Measurements from ENCODE around the gene UTS2R. TPM values are rescaled to one million over a fixed set of nuclear protein-coding genes. Genes with fewer than 3 reads are reported as not detected.
A peak's percentile ranks its signal among the peaks of the same experiment; 100 is the strongest.

UTS2R gene
- polyA plus RNA-seq, 3 donors = not detected

DNA sequence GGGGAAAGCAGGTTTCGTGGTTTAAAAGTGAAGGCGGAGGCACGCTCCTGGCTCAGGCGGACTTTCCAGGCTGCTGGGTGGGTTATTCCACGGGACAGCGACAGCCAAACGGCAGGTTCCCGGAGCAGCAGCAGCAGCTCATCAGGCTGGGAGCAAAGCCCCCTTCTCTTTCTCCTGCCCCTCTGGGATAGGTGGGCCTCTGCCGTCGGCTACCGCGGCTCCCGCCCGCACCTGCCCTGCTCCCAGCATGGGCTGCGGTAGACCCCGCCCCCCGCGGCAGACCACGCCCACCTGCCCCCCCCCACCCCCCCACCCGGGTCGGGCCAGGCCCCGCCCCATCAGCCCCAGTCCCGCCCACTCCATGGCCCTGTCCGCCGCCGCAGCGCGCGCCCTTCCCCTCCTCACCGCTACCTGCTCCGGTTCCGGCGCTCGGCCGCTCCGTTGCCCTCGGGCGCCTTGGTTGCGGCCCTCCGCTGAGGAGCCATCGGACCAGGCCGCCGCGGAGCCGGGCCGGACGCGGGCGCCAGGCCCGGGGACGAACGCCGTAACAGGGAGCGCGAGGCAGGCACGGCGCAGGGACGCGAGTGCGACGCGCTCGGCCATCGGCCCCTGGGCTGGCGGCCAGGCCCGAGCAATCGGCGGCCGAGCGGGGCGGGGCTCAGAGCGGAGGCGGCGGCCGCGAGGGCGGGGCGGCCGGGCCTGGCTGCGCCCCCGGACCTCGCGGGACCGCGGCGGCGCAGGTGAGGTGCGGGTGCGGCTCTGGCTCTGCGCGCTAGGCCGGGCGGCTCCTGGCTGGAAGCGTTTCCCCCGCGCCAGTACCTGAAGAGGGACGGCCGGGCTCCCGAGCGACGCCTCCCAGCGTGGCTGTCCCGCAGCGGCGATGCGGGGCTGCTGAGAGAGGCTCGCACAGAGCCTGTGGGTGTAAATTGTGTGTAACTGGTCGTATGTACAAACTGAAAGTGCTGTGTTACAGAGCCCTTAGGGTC lies 46.7 kb downstream of the UTS2R start, which contains the start of the genes HEXD and OGFOD3:
HEXD (plus strand) TSS at position 347 of the 986 bp plus-strand sequence. CDS start 1,453 bp downstream, outside the sequence.
OGFOD3 (minus strand) TSS at position 586 of the 986 bp plus-strand sequence; CDS start at position 485, 101 bp downstream.
- Histone ChIP-seq H3K9ac (ENCODE audit: insufficient read depth, low read length, poor library complexity, severe bottlenecking) (peak within 1 kb of the TSS; percentile 61), H3K4me2 (replicated peaks; ENCODE audit: extremely low read depth, low read length, poor library complexity, severe bottlenecking) (peak within 1 kb of the TSS; percentile 91), H2AFZ (ENCODE audit: insufficient read depth, low read depth, low read length, poor library complexity, severe bottlenecking) (peak within 1 kb of the TSS; percentile 84), H3K9me3 (replicated peaks in 1 of 2; ENCODE audit: control insufficient read depth in 1 of 2, insufficient read depth in 1 of 2, low read length in 2 of 2) (peaks cover 0 to 8% of the 10 kb centered on the region in 2 donors), H3K4me3 (replicated peaks in 1 of 3; ENCODE audit: low read depth in 2 of 3, low read length in 3 of 3) (peak within 1 kb of the TSS; percentile 65 to 98 (median 96)), H3K4me1 (ENCODE audit: control insufficient read depth in 1 of 2, insufficient read depth in 2 of 2, low read length in 2 of 2) (peaks cover 23 to 24% of the 10 kb centered on the region in 2 donors), H3K36me3 (replicated peaks in 1 of 2; ENCODE audit: control insufficient read depth in 1 of 2, insufficient read depth in 2 of 2, low read length in 2 of 2) (peaks cover 11 to 12% of the 10 kb centered on the region in 2 donors), H3K27me3 (ENCODE audit: control insufficient read depth in 2 of 2, insufficient read depth in 2 of 2, low read length in 2 of 2) (no peaks in the 10 kb centered on the region), H4K20me1 (ENCODE audit: insufficient read depth, low read length) (peaks cover 46% of the 10 kb centered on the region), H3K79me2 (ENCODE audit: insufficient read depth, low read length) (peaks cover 11% of the 10 kb centered on the region), H3K27ac (ENCODE audit: low read depth in 1 of 2, low read length in 2 of 2) (peak within 1 kb of the TSS in 1 of 2 donors; percentile 66)
- peak; percentile 73 to 75 (median 75) for DNase-seq
- Mint-ChIP-seq H3K27me3 (ENCODE audit: low read depth in 3 of 3) (no peaks in the 10 kb centered on the region), H3K36me3 (peaks cover 32 to 37% of the 10 kb centered on the region in 2 donors), H3K4me1 (peaks cover 23% of the 10 kb centered on the region), H3K9me3 (peaks cover 4 to 12% (median 9%) of the 10 kb centered on the region in 7 donors), H3K4me3 (peak within 1 kb of the TSS; percentile 85 to 90), H3K27ac (peak within 1 kb of the TSS in 4 of 7 donors; percentile 40 to 85 (median 60))
- intact Hi-C loops (cut with micrococcal nuclease) = loop anchor here (1.0 to 2.0 kb wide), 2 partner anchors 32 to 33 kb away; partner anchors contain the start of gene CYBC1 (in 2 of the 2)
- 3% methylated on average over 89 of the region's 108 CpGs for WGBS (ENCODE audit: insufficient coverage)
- TF ChIP-seq, protein P1, sequence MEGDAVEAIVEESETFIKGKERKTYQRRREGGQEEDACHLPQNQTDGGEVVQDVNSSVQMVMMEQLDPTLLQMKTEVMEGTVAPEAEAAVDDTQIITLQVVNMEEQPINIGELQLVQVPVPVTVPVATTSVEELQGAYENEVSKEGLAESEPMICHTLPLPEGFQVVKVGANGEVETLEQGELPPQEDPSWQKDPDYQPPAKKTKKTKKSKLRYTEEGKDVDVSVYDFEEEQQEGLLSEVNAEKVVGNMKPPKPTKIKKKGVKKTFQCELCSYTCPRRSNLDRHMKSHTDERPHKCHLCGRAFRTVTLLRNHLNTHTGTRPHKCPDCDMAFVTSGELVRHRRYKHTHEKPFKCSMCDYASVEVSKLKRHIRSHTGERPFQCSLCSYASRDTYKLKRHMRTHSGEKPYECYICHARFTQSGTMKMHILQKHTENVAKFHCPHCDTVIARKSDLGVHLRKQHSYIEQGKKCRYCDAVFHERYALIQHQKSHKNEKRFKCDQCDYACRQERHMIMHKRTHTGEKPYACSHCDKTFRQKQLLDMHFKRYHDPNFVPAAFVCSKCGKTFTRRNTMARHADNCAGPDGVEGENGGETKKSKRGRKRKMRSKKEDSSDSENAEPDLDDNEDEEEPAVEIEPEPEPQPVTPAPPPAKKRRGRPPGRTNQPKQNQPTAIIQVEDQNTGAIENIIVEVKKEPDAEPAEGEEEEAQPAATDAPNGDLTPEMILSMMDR (IDR thresholded peaks at IDR 0.05) = no peak

DNA sequence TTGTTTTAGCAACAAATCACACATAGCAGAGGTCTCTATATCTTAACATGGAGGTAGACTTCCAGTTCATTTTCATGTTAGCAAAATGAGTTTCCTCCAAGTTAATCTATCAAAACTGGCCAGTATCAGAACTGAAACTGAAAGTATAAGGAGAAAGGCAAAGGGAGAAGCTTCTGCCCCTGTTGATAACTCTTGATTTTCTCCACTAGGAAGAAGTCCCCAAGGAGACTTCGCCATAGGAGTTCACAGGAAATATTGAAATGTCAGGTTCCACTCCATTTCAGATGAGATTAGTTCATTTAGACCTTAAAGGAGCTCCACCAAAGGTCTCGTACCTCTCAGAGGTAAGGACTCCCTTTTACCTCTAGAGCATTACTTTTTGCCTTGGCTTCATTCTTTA lies 48.0 kb downstream of the UTS2R start:
- peak overlapping the region in 6 of 7 donors; percentile 21 to 86 (median 46) for H3K27ac Mint-ChIP-seq
- H3K27me3 ChIP-seq (ENCODE audit: control insufficient read depth in 2 of 2, insufficient read depth in 2 of 2, low read length in 2 of 2) = no peaks in the 10 kb centered on the region
- no peaks in the 10 kb centered on the region for H3K27me3 Mint-ChIP-seq (ENCODE audit: low read depth in 3 of 3)
- intact Hi-C loops (cut with micrococcal nuclease) = loop anchor here in 1 of 2 donors (2.0 kb wide), 1 partner anchor 31 kb away; the partner anchor contains the start of gene CYBC1
- peaks cover 4 to 15% (median 9%) of the 10 kb centered on the region in 7 donors for H3K9me3 Mint-ChIP-seq
- WGBS (ENCODE audit: insufficient coverage) = no CpG with 5 or more reads among the region's 2 CpGs
- H3K36me3 Mint-ChIP-seq = peaks cover 26 to 35% of the 10 kb centered on the region in 2 donors
- peak overlapping the region; percentile 85 to 90 for H3K4me3 Mint-ChIP-seq
- peak overlapping the region in 1 of 2 donors; percentile 58 for H3K27ac ChIP-seq (ENCODE audit: low read depth in 1 of 2, low read length in 2 of 2)
- H3K4me1 ChIP-seq (ENCODE audit: control insufficient read depth in 1 of 2, insufficient read depth in 2 of 2, low read length in 2 of 2) = peaks cover 22 to 23% of the 10 kb centered on the region in 2 donors
- peaks cover 11 to 12% of the 10 kb centered on the region in 2 donors for H3K36me3 ChIP-seq (replicated peaks in 1 of 2; ENCODE audit: control insufficient read depth in 1 of 2, insufficient read depth in 2 of 2, low read length in 2 of 2)
- H3K4me2 ChIP-seq (replicated peaks; ENCODE audit: extremely low read depth, low read length, poor library complexity, severe bottlenecking) = peak overlapping the region; percentile 91
- peak overlapping the region; percentile 84 for H2AFZ ChIP-seq (ENCODE audit: insufficient read depth, low read depth, low read length, poor library complexity, severe bottlenecking)
- peaks cover 20% of the 10 kb centered on the region for H3K4me1 Mint-ChIP-seq
- peaks cover 38% of the 10 kb centered on the region for H4K20me1 ChIP-seq (ENCODE audit: insufficient read depth, low read length)
- peak overlapping the region; percentile 65 to 98 (median 96) for H3K4me3 ChIP-seq (replicated peaks in 1 of 3; ENCODE audit: low read depth in 2 of 3, low read length in 3 of 3)
- peaks cover 0 to 8% of the 10 kb centered on the region in 2 donors for H3K9me3 ChIP-seq (replicated peaks in 1 of 2; ENCODE audit: control insufficient read depth in 1 of 2, insufficient read depth in 1 of 2, low read length in 2 of 2)
- peaks cover 11% of the 10 kb centered on the region for H3K79me2 ChIP-seq (ENCODE audit: insufficient read depth, low read length)
- H3K9ac ChIP-seq (ENCODE audit: insufficient read depth, low read length, poor library complexity, severe bottlenecking) = peak overlapping the region; percentile 61
- TF ChIP-seq, protein P1 (IDR thresholded peaks at IDR 0.05) = no peak
- DNase-seq = peak in 1 of 3 donors; percentile 24

All from CD14-positive monocyte (primary cell).